SK-N-SH (cell line): ENCODE measurements around the gene RREB1.

Experiments used
- CHD2 ChIP-seq: fragments of 150-350 bp; IDR thresholded peaks from 2 replicates; pipeline ENCODE4 v1.6.1; 2018; ENCODE audit warnings: low read length; ENCODE audit not compliant: partially characterized antibody
- CTCF ChIP-seq: fragments of 200-600 bp; sonication (generic); IDR thresholded peaks from 2 replicates; pipeline ENCODE4 v1.6.1; 2017; ENCODE audit warnings: antibody characterized with exemption, mild to moderate bottlenecking, moderate library complexity
- EP300 ChIP-seq, 2 experiments: IDR thresholded peaks; 2 replicates each; pipeline versions ENCODE4 v1.4.0 to v1.6.1; 2012; ENCODE audit warnings: borderline replicate concordance in 1 of 2, low read depth in 1 of 2, low read length in 1 of 2
- FOXM1 ChIP-seq: IDR thresholded peaks from 2 replicates; pipeline ENCODE4 v1.4.0; 2012; ENCODE audit warnings: low read depth, mild to moderate bottlenecking
- GATA2 ChIP-seq: sonication (generic); formaldehyde crosslinking; IDR thresholded peaks from 2 replicates; pipeline ENCODE4 v1.5.0; 2020; ENCODE audit warnings: mild to moderate bottlenecking, missing genetic modification reagents
- JUND ChIP-seq: IDR thresholded peaks from 2 replicates; pipeline ENCODE4 v1.4.0; 2012
- MAX ChIP-seq: IDR thresholded peaks from 2 replicates; pipeline ENCODE4 v1.4.0; 2012; ENCODE audit warnings: low read depth
- MEF2A ChIP-seq: IDR thresholded peaks from 2 replicates; pipeline ENCODE4 v1.4.0; 2012; ENCODE audit warnings: low read depth, borderline replicate concordance
- MXI1 ChIP-seq: IDR thresholded peaks from 2 replicates; pipeline ENCODE4 v1.6.1; 2012; ENCODE audit warnings: mild to moderate bottlenecking, low read depth, low read length, improper control_type of control experiment
- PBX3 ChIP-seq: IDR thresholded peaks from 2 replicates; pipeline ENCODE4; 2012
- REST ChIP-seq: IDR thresholded peaks from 2 replicates; pipeline ENCODE4 v1.6.1; 2012; ENCODE audit warnings: mild to moderate bottlenecking, low read depth, low read length, moderate library complexity
- RFX5 ChIP-seq: IDR thresholded peaks from 2 replicates; pipeline ENCODE4 v1.6.1; 2012; ENCODE audit warnings: mild to moderate bottlenecking, improper control_type of control experiment, low read length
- TAF1 ChIP-seq: IDR thresholded peaks from 2 replicates; pipeline ENCODE4 v1.6.1; 2012; ENCODE audit warnings: low read depth, mild to moderate bottlenecking, low read length, moderate library complexity, borderline replicate concordance
- YY1 ChIP-seq: IDR thresholded peaks from 2 replicates; pipeline ENCODE4 v1.4.0; 2012; ENCODE audit warnings: low read depth, mild to moderate bottlenecking

- no peak for TF ChIP-seq JUND
- TF ChIP-seq CTCF: no peak
- no peak for TF ChIP-seq TAF1
- TF ChIP-seq GATA2 (CRISPR knock-in tag): no peak
- no peak for TF ChIP-seq FOXM1
- TF ChIP-seq EP300 (IDR thresholded peaks at IDR 0.05; ENCODE audit: borderline replicate concordance in 1 of 2, low read depth in 1 of 2, low read length in 1 of 2): no peak
- TF ChIP-seq YY1: no peak
- no peak for TF ChIP-seq CHD2
- no peak for TF ChIP-seq MAX
- TF ChIP-seq MEF2A: no peak
- TF ChIP-seq MXI1: no peak
- TF ChIP-seq REST: no peak
- no peak for TF ChIP-seq RFX5
- no peak for TF ChIP-seq PBX3
These were observed 33.8 kb upstream of the RREB1 start for GRCh38 chr6:7073821-7074525.
